ENCODE measurements around the gene SOX18. TPM values are rescaled to one million over a fixed set of nuclear protein-coding genes. Genes with fewer than 3 reads are reported as not detected.

Gene SOX18
- total RNA-seq, 3 donors from 2014 or later: 0.13 to 0.24 (median 0.24) TPM

DNA sequence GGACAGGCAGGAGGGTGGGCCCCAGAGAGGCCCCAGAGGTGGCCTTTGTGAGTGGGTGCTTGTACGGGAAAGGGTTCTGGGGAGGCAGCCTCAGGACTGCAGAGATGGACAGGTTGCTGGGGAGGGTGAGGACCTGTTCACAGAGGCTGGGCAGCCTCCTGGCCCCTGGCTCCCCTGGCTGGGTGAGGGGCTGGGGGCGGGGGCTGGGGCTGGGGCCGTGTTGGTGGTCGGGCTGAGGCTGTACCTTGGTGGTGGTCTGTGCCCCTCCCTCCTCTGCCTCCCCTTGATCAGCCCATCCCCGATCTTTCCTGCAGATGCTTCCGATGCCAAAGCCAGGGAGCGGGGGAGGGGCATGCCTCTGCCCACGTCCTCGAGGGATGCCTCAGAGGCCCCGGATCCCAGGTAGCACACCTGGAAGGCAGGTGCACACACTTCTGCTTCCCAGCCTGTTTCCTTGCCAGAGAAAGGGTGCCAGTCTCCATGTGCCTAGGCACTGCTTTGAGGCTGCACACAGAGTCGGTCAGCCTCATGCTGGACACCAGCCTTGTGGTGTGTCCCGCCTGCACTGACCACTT, 18.4 kb upstream of the SOX18 start:
- ATAC-seq (no peak), DNase-seq (no peak)
- no peaks in the 10 kb centered on the region for H3K9me3 Mint-ChIP-seq
- H3K4me1 Mint-ChIP-seq (ENCODE audit: low read depth): peaks cover 42% of the 10 kb centered on the region
- H3K4me3 Mint-ChIP-seq: no peak overlapping the region
- H3K27me3 Mint-ChIP-seq (ENCODE audit: low read depth): no peaks in the 10 kb centered on the region
- H3K36me3 Mint-ChIP-seq (ENCODE audit: insufficient read depth): no peaks in the 10 kb centered on the region

DNA sequence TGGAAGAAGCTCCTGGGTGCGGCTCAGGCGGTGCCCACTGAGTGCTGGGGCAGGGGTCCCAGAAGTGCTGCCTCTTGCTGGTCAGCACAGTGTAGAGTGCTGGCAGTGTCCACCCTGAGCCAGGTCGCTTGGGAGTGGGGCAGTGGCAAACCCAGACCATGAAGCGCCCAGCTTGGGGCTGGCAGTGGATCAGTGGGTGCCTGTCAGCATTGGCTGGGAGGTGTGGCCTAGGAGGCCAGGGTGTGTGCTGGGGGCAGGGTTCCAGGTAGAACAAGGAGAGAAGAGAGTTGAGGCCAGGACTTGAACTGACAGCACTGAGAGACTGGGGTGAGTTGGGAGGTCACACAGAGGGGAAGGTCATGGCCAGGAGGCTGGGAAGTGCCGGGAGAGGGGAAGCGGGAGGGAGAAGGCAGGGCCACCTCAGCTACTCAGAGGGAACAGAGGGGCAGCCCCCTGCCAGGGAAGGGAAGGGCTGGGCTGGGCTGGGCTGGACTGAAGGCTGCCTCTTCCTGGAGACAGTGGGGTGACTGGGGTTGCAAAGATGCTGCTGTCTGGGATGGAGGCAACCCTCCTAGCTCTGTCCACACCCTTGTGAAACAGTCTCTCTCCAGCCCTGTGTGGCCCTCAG, 17.7 kb upstream of the SOX18 start:
- no peak for DNase-seq
- no peaks in the 10 kb centered on the region for H3K9me3 Mint-ChIP-seq
- ATAC-seq: no peak
- H3K4me3 Mint-ChIP-seq: no peak overlapping the region
- no peaks in the 10 kb centered on the region for H3K36me3 Mint-ChIP-seq (ENCODE audit: insufficient read depth)
- H3K27me3 Mint-ChIP-seq (ENCODE audit: low read depth): no peaks in the 10 kb centered on the region
- peaks cover 42% of the 10 kb centered on the region for H3K4me1 Mint-ChIP-seq (ENCODE audit: low read depth)

DNA sequence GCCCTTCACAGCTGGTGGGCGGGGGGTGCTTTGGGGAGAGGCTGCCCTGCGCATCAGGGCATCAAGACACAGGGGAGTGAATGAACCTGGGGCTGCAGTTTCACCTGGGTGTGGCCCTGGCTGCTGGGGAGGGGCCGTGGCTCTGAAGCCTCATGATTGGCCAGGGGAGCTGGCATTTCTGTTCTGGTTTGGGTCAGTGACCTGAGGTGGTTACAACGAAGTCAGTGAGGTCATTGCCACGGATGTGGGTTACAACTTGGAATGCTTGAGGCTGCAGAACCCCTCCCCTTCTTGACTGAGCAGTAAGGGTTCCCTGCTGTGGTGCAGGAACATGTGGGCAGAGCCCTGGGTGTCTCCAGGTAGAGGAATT, 16.5 kb upstream of the SOX18 start:
- H3K27me3 Mint-ChIP-seq (ENCODE audit: low read depth): no peaks in the 10 kb centered on the region
- H3K9me3 Mint-ChIP-seq: no peaks in the 10 kb centered on the region
- DNase-seq: no peak
- H3K4me1 Mint-ChIP-seq (ENCODE audit: low read depth): peaks cover 42% of the 10 kb centered on the region
- no peaks in the 10 kb centered on the region for H3K36me3 Mint-ChIP-seq (ENCODE audit: insufficient read depth)
- H3K4me3 Mint-ChIP-seq: peak overlapping the region; percentile 47
- peak; percentile 9 to 20 for ATAC-seq

DNA sequence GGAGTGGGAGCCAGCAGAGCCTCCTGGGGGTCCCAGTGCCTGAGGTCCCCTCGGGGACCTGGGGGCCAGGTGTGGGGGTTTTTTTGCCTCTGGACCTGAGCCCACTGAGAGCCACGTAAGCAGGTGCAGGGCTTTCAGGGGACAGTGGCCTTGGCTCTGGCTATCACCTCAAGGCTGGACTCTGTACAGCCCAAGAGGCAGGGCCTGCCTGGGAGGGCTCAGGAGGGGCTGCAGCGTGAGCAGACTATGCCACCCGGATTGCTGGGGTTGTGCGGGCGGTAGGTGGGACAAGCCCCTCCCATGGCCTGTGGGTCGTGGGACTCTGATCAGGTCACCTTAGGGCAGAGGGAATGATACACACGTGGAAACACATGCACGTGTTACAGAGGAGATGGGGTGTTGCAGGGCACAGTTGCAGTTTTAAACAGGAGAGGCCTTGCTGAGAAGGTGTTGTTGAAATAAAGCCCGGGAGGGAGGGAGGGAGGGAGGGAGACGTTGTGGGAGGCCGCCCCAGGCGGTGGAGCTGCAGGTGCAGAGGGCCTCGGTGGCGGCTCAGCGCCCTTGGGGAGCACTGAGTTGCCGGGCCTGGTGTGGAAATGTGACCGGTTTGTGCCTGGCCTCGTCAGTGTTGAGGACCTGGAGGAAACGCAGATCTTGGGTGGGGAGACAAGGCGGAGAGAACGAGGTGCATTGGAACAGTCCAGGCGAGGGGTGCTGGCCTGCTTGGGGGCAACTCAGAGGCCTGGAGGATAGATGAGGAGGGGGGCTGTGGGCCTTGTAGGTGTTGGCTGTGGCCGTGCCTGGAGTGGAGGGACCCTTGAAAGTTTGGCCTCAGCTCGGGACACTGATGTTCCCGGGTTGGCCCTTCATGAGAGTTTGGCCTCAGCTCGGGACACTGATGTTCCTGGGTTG, 15.9 kb upstream of the SOX18 start:
- Mint-ChIP-seq H3K4me1 (ENCODE audit: low read depth) (peaks cover 42% of the 10 kb centered on the region), H3K9me3 (no peaks in the 10 kb centered on the region), H3K36me3 (ENCODE audit: insufficient read depth) (no peaks in the 10 kb centered on the region), H3K4me3 (peak overlapping the region; percentile 47), H3K27me3 (ENCODE audit: low read depth) (no peaks in the 10 kb centered on the region)
- ATAC-seq (no peak), DNase-seq (no peak)

DNA sequence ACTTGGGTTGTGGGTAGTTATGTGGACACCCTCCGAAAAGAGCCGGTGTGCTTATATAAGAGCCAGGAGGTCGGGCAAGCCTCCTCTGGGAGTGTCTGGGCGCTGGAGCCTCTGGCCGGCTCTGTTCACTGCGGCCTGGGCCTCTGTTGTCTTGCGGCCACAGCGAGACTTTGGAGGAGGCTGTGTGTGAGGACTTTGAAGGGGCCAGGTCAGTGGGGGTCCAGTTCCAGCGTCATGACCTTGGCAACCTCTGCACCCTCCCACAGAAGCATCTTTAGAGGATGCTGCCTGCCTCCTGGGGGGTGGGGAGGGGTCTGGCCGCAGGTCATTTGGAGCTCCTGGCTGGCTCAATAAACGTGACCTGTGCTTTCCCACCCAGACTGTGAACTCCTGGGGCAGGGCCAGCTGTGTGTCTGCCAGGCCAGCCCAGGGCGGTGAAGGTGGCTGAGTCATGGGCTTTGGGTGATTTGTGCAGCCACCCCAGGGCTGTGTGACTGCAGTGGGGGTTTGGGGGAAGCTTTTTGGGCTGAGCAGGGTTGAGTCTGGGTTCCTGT, 14.8 kb upstream of the SOX18 start:
- Mint-ChIP-seq H3K27me3 (ENCODE audit: low read depth) (no peaks in the 10 kb centered on the region), H3K36me3 (ENCODE audit: insufficient read depth) (no peaks in the 10 kb centered on the region), H3K4me1 (ENCODE audit: low read depth) (peaks cover 42% of the 10 kb centered on the region), H3K4me3 (peak overlapping the region; percentile 85), H3K9me3 (no peaks in the 10 kb centered on the region)
- DNase-seq: no peak
- no peak for ATAC-seq

DNA sequence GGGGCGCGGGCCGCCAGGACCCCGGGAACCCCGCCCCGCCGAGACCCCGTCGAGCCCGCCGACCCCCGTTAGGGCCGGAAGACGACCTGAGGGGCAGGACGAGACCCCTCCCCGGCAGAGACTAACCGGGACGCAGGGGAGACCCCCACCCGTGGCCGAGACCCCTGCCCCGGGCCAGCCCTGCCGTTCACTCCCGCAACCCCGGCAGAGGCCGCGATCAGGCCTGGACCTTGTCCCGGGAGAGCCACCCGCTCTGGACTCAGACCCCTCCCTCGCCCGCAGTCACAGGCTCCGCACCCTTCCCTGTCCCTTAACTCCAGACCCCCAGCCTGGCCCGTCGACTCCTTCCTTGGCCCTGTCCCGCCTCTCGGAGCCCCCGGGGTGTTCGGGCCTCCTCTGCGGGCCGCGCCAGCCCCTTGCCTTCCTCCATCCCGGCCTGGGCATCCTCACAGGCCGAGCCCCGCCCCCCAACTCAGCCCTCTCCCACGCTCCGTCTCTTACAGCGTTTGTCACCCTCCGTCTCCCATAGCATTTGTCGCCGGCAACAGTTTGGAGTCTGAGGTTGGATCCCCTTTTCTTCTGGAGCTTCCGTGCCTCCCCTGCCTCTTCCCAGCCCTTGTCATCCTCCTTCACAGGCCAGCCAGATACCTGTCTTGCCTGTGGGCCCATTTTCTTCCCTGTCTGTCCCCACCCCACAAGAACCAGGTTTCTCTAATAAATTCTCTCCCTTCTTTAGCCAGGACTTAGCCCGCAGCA, 14.1 kb upstream of the SOX18 start:
- Mint-ChIP-seq H3K4me1 (ENCODE audit: low read depth) (peaks cover 40% of the 10 kb centered on the region), H3K36me3 (ENCODE audit: insufficient read depth) (no peaks in the 10 kb centered on the region), H3K4me3 (peak overlapping the region; percentile 85), H3K27me3 (ENCODE audit: low read depth) (no peaks in the 10 kb centered on the region), H3K9me3 (no peaks in the 10 kb centered on the region)
- DNase-seq (no peak), ATAC-seq (peak; percentile 13 to 22)

DNA sequence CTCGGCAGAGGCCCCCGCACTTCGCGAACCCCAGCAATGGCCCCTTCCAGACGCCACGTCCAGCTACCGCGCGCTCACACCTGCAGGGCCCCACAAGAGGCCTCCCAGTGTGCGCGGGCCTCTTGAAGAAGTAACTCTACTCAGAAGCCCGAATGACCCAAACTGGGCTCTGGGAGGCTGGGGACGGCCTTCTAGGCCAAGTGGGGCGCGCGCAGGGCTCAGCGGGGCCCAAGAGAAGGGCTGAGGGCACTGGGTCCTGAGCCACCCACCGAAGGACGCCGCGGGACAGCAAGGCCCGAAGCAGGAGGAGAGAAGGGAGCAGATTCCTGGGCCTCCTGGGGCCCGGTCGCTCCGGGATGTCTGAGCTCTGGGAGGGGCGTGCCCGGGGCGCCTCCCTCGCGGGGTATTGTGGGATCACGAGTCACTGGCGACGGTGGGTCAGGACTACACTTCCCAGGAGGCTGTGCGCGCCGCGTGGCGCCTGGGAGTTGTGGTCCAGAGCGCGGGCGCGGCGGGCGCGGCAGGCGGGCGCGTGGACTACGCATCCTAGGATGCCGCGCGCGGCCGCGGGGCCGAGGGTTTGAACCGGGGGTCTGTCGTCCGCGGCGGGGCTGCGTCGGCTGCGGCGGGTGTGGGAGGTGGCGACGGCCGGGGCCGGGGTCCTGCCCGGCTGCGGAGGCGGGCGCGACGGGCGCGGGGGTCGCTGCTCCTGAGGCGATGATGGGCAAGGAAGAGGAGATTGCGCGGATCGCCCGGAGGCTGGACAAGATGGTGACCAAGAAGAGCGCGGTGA, 13.4 kb upstream of the SOX18 start, which contains the start of gene TCEA2:
TSS of gene TCEA2 (plus strand) at position 603 of the 793 bp plus-strand sequence. CDS start at position 718, 115 bp downstream.
- Mint-ChIP-seq H3K9me3 (no peaks in the 10 kb centered on the region), H3K4me1 (ENCODE audit: low read depth) (peaks cover 42% of the 10 kb centered on the region), H3K36me3 (ENCODE audit: insufficient read depth) (no peaks in the 10 kb centered on the region), H3K4me3 (peak within 1 kb of the TSS; percentile 85), H3K27me3 (ENCODE audit: low read depth) (no peaks in the 10 kb centered on the region)
- ATAC-seq: peak; percentile 92 to 96
- DNase-seq: peak; percentile 93

DNA sequence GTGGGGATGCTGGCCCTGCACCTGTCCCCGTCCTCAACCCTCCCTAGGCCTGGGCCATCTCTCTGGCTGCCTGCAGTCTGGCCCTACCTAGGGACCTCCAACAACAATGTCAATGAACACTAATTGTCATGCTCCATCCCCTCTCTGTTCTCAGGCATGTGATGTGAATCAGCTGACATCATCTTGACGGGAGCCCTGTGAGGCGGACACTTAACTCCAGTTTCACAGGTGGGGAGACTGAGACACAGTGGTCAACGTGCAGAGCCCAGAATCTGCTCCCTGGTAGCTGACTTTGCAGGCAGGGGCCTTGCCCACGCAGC, 12.8 kb upstream of the SOX18 start:
- H3K27me3 Mint-ChIP-seq (ENCODE audit: low read depth): no peaks in the 10 kb centered on the region
- peaks cover 46% of the 10 kb centered on the region for H3K4me1 Mint-ChIP-seq (ENCODE audit: low read depth)
- H3K4me3 Mint-ChIP-seq: no peak overlapping the region
- H3K9me3 Mint-ChIP-seq: no peaks in the 10 kb centered on the region
- H3K36me3 Mint-ChIP-seq (ENCODE audit: insufficient read depth): no peaks in the 10 kb centered on the region
- no peak for DNase-seq
- ATAC-seq: no peak

DNA sequence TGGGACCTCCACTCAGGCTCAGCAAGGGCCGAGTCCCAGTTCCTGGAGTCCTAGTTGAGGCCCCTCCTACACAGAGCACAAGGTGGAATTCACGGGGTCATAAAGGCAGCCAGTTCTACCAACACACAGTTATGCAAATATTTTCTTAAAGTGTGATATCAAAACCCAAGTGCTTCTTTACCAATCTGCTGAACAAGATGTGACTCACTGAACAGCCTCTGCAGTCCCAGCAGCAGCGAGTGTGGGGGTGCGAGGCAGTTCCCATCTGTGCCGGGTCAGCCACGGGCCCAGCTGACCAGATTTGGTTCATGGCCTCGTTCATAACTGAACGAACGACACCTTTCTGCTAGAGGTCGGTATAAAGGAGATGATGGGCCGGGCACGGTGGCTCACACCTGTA, 9.1 kb upstream of the SOX18 start:
- H3K27me3 Mint-ChIP-seq (ENCODE audit: low read depth): peaks cover 10% of the 10 kb centered on the region
- H3K9me3 Mint-ChIP-seq: no peaks in the 10 kb centered on the region
- peaks cover 12% of the 10 kb centered on the region for H3K4me1 Mint-ChIP-seq (ENCODE audit: low read depth)
- no peak overlapping the region for H3K4me3 Mint-ChIP-seq
- H3K36me3 Mint-ChIP-seq (ENCODE audit: insufficient read depth): no peaks in the 10 kb centered on the region
- DNase-seq: no peak
- no peak for ATAC-seq

DNA sequence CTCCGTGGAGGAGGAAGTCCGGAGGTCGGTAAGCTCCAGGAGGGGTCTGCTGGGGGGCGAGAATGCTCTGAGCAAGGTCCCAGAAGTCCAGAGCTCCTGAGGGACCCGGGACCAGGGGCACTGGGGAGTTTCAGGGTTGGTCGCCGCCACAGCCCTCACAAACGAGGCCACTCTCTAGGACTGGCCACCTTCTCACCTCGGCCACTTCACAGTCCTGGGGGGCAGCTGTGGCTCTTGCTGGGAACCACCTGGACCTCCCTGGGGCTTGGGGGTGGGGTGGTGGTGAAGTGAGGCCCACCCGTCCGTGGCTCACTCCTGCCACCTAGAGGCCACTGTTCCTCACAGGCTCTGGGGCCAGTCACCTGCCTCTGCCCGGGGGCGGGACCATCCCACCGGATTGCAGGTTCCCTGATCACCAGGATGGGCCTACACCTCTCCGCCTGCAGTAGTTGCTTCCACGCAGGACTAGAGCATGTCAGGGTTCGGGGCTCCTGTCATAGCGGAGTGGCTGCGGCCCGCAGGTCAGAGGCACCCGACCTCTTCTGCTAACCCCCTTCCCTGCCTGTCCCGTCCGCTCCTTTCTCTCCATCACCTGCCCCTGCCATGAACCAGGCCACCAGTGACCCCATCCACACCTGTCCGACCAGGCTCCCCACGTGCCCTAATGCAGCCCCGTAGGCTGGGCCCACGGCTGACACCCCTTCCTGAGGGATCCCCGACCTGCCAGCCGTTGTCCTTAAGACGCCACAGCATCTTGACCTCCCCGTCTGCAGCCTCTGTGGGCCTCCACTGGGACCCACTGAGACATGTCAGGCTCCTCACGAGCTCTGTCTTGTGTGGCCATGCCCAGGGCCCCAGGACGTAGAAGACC, 8.4 kb upstream of the SOX18 start:
- ATAC-seq (peak; percentile 76 to 81), DNase-seq (peak; percentile 80)
- Mint-ChIP-seq H3K36me3 (ENCODE audit: insufficient read depth) (no peaks in the 10 kb centered on the region), H3K4me3 (peak overlapping the region; percentile 60), H3K4me1 (ENCODE audit: low read depth) (peaks cover 12% of the 10 kb centered on the region), H3K27me3 (ENCODE audit: low read depth) (peaks cover 16% of the 10 kb centered on the region), H3K9me3 (no peaks in the 10 kb centered on the region)

DNA sequence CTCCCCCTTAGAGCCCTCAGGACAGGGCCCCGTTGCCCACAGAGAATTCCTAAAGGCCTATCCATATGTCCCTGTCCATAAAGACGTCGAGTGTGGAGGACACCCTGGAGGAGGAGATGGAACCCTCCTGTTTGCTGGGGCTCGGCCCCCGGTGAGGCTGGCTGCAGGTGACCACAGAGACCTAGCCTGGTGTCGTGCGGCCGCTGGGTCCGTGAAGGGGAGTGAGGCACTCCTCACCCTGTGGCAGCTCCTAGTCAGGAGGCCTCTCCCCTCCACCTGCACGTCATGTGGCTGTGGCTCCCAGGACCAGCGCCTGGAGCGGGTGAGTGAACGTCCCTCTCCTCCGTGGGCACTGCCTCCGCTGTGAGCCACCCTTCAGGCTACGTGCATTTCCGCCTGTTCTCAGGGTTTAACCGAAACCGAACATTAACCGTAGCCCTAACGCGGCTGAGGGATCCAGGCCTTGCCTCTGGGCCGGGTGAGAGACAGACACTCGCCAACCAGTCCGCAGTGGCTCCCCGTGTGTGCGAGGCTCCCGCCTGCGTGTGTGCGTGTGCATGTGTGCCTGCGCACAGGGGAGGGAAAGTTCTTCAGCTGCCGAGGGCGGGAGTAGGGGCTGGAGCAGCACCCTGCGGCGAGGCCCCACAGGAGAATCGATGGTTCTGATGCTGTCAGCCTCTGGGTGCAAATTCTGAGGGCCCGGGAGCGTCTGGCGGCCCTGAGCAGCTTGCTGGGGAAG, 7.6 kb upstream of the SOX18 start:
- DNase-seq (no peak), ATAC-seq (peak; percentile 44 to 49)
- Mint-ChIP-seq H3K4me3 (peak overlapping the region; percentile 60), H3K4me1 (ENCODE audit: low read depth) (peaks cover 12% of the 10 kb centered on the region), H3K27me3 (ENCODE audit: low read depth) (peaks cover 18% of the 10 kb centered on the region), H3K9me3 (no peaks in the 10 kb centered on the region), H3K36me3 (ENCODE audit: insufficient read depth) (no peaks in the 10 kb centered on the region)

DNA sequence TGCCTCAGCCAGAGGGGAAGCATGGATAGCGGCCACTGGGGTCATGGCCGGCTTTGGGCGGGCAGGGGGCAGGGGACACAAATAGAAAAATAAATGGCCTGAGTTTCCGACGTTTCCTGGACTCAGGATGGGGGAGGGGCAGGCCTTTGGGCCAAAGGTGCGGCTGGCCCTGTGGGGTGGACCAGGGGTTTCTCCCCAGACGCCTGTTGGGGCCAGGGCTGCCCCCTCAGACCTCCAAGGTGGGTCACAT, 7.1 kb upstream of the SOX18 start:
- no peaks in the 10 kb centered on the region for H3K36me3 Mint-ChIP-seq (ENCODE audit: insufficient read depth)
- peaks cover 12% of the 10 kb centered on the region for H3K4me1 Mint-ChIP-seq (ENCODE audit: low read depth)
- H3K27me3 Mint-ChIP-seq (ENCODE audit: low read depth): peaks cover 22% of the 10 kb centered on the region
- DNase-seq (no peak), ATAC-seq (no peak)
- no peak overlapping the region for H3K4me3 Mint-ChIP-seq
- no peaks in the 10 kb centered on the region for H3K9me3 Mint-ChIP-seq

Data from activated T-cell treated with anti-CD3 and anti-CD28 coated beads, Interleukin-2, amount 50 U/mL, for 4 hours (primary cell).